Peyer's patch (tissue), 4 donors: ENCODE results near the gene SELENOK. TPM values are rescaled to one million over a fixed set of nuclear protein-coding genes. Genes with fewer than 3 reads are reported as not detected.

ENCODE experiments used
- DNase-seq, 3 donors: peaks; one replicate each; pipeline ENCODE4 v3.0.0-alpha.2; 2017 to 2019
- H3K27ac ChIP-seq, 4 donors: fragments of 200-600 bp; sonication (generic); one replicate each; pipeline ENCODE4 v1.5.1; 2016 to 2019
- H3K27me3 ChIP-seq, 2 donors: fragments of 200-600 bp; sonication (generic); one replicate each; pipeline ENCODE4 v1.5.1; 2019
- H3K36me3 ChIP-seq, 3 donors: fragments of 200-600 bp; sonication (generic); one replicate each; pipeline ENCODE4 v1.5.1; 2016 to 2019
- H3K4me1 ChIP-seq, 4 donors: fragments of 200-600 bp; sonication (generic); one replicate each; pipeline ENCODE4 v1.5.1; 2016 to 2019
- H3K4me3 ChIP-seq, 4 donors: fragments of 200-600 bp; sonication (generic); 1 replicate in 3 of 4; 2 replicates in 1 of 4; pipeline ENCODE4 v1.5.1; 2016 to 2019; ENCODE audit warnings: mild to moderate bottlenecking in 1 of 4
- H3K9me3 ChIP-seq, 4 donors: fragments of 200-600 bp; sonication (generic); one replicate each; pipeline ENCODE4 v1.5.1; 2016 to 2019; ENCODE audit warnings: mild to moderate bottlenecking in 1 of 4
- CTCF ChIP-seq, 6 experiments: fragments of 450-650 bp in 4 of 6; fragments of 200-600 bp in 2 of 6; sonication (generic) in 1 of 6; IDR thresholded peaks; one replicate each; pipeline ENCODE4 v1.5.1; 2017 to 2019; ENCODE audit warnings: antibody characterized with exemption in 6 of 6, mild to moderate bottlenecking in 3 of 6, moderate library complexity in 1 of 6
- POLR2A ChIP-seq, 2 donors: fragments of 450-650 bp; IDR thresholded peaks; one replicate each; pipeline ENCODE4 v1.5.1; 2017; ENCODE audit warnings: antibody characterized with exemption in 2 of 2, mild to moderate bottlenecking in 2 of 2, moderate library complexity in 2 of 2
- total RNA-seq, 4 donors: library from RNA; depleted of rRNA; stranded (reverse); fragments of >200 nt; gene quantifications; one replicate each; pipeline ENCODE4 v1.1.0, GENCODE V29; 2016

Gene SELENOK
- 10 to 100 TPM; 26.1 to 69.7 (median 41.9) TPM for total RNA-seq

- TF ChIP-seq CTCF (IDR thresholded peaks at IDR 0.05): peak in 2 of 6 experiments; percentile 12 to 19
- TF ChIP-seq POLR2A (IDR thresholded peaks at IDR 0.05): peak; percentile 98 to 99
- Histone ChIP-seq H3K27me3 (no peaks in the 10 kb centered on the region), H3K4me1 (peaks cover 0 to 32% (median 0%) of the 10 kb centered on the region in 4 donors), H3K9me3 (no peaks in the 10 kb centered on the region), H3K27ac (peak within 1 kb of the TSS; percentile 96 to 99 (median 98)), H3K4me3 (peak within 1 kb of the TSS; percentile 90 to 98 (median 94)), H3K36me3 (peaks cover 0 to 12% (median 0%) of the 10 kb centered on the region in 3 donors)
- peak; percentile 99 to 100 (median 99) for DNase-seq
Measured at GRCh38 chr3:53891497-53892285, at the start of gene SELENOK. SELENOK (minus strand) TSS chr3:53891859.

GRCh38 chr3:53941184-53941583 is 49.5 kb upstream of the SELENOK start:
- no peak for TF ChIP-seq POLR2A (IDR thresholded peaks at IDR 0.05)
- TF ChIP-seq CTCF (IDR thresholded peaks at IDR 0.05): no peak
- H3K4me3 ChIP-seq: no peak overlapping the region
- H3K27me3 ChIP-seq: no peaks in the 10 kb centered on the region
- peaks cover 0 to 4% (median 0%) of the 10 kb centered on the region in 4 donors for H3K9me3 ChIP-seq
- no peak for DNase-seq
- H3K36me3 ChIP-seq: no peaks in the 10 kb centered on the region
- H3K4me1 ChIP-seq: no peaks in the 10 kb centered on the region
- H3K27ac ChIP-seq: no peak overlapping the region

DNA sequence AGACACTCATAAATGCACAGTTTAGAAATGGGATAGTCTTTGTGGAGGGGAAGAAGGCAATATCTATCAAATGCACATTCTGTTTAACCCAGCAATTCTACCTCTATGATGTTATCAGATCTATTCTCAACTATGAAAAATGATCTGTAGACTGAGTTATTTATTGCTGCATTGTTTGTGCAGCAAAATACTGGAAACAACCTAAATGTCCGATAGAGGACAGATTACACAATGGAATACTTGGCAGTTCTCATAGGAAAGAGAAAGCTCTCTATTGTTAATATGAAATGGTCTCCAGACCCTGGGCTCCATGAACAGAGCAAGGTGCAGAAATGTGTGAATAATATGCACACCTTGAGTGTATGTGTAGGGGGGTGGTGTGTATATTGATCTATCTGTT is 49.0 kb upstream of the SELENOK start:
- Histone ChIP-seq H3K27me3 (no peaks in the 10 kb centered on the region), H3K27ac (no peak overlapping the region), H3K9me3 (peaks cover 0 to 3% (median 0%) of the 10 kb centered on the region in 4 donors), H3K4me3 (no peak overlapping the region), H3K36me3 (no peaks in the 10 kb centered on the region), H3K4me1 (no peaks in the 10 kb centered on the region)
- no peak for DNase-seq
- no peak for TF ChIP-seq POLR2A (IDR thresholded peaks at IDR 0.05)
- TF ChIP-seq CTCF (IDR thresholded peaks at IDR 0.05): no peak

GRCh38 chr3:53939813-53940212 is 48.2 kb upstream of the SELENOK start:
- no peak for TF ChIP-seq POLR2A (IDR thresholded peaks at IDR 0.05)
- TF ChIP-seq CTCF (IDR thresholded peaks at IDR 0.05): no peak
- DNase-seq: no peak
- Histone ChIP-seq H3K4me1 (no peaks in the 10 kb centered on the region), H3K27ac (no peak overlapping the region), H3K27me3 (no peaks in the 10 kb centered on the region), H3K9me3 (peaks cover 0 to 3% (median 0%) of the 10 kb centered on the region in 4 donors), H3K36me3 (no peaks in the 10 kb centered on the region), H3K4me3 (no peak overlapping the region)

- H3K36me3 ChIP-seq: no peaks in the 10 kb centered on the region
- peak in 1 of 6 experiments; percentile 6 for TF ChIP-seq CTCF (IDR thresholded peaks at IDR 0.05)
- no peak for TF ChIP-seq POLR2A (IDR thresholded peaks at IDR 0.05)
- peaks cover 0 to 3% (median 0%) of the 10 kb centered on the region in 4 donors for H3K9me3 ChIP-seq
- no peaks in the 10 kb centered on the region for H3K27me3 ChIP-seq
- H3K4me3 ChIP-seq: no peak overlapping the region
- H3K4me1 ChIP-seq: no peaks in the 10 kb centered on the region
- no peak overlapping the region for H3K27ac ChIP-seq
- no peak for DNase-seq
Measured at GRCh38 chr3:53939086-53939582, 47.5 kb upstream of the SELENOK start.
